ENCODE results near the gene CALHM2. TPM values are rescaled to one million over a fixed set of nuclear protein-coding genes. Genes with fewer than 3 reads are reported as not detected.

CALHM2 gene
- total RNA-seq, 1 donor from 2014 or later: 0.44 TPM

- H3K4me1 Mint-ChIP-seq (ENCODE audit: low read depth, unreplicated experiment): peaks cover 3% of the 10 kb centered on the region
- no peaks in the 10 kb centered on the region for H3K36me3 Mint-ChIP-seq (ENCODE audit: unreplicated experiment)
- no peak overlapping the region for H3K4me3 Mint-ChIP-seq (ENCODE audit: unreplicated experiment)
- peaks cover 8% of the 10 kb centered on the region for H3K27me3 Mint-ChIP-seq (ENCODE audit: unreplicated experiment)
- TF ChIP-seq, protein P1, sequence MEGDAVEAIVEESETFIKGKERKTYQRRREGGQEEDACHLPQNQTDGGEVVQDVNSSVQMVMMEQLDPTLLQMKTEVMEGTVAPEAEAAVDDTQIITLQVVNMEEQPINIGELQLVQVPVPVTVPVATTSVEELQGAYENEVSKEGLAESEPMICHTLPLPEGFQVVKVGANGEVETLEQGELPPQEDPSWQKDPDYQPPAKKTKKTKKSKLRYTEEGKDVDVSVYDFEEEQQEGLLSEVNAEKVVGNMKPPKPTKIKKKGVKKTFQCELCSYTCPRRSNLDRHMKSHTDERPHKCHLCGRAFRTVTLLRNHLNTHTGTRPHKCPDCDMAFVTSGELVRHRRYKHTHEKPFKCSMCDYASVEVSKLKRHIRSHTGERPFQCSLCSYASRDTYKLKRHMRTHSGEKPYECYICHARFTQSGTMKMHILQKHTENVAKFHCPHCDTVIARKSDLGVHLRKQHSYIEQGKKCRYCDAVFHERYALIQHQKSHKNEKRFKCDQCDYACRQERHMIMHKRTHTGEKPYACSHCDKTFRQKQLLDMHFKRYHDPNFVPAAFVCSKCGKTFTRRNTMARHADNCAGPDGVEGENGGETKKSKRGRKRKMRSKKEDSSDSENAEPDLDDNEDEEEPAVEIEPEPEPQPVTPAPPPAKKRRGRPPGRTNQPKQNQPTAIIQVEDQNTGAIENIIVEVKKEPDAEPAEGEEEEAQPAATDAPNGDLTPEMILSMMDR (IDR thresholded peaks at IDR 0.05; ENCODE audit: partially characterized antibody, unreplicated experiment): no peak
- no peak overlapping the region for H3K27ac Mint-ChIP-seq (ENCODE audit: unreplicated experiment)
- H3K9me3 Mint-ChIP-seq (ENCODE audit: unreplicated experiment): peaks cover 1% of the 10 kb centered on the region
- DNase-seq: no peak
Observed at GRCh38 chr10:103459615-103460014, 7.4 kb upstream of the CALHM2 start.

DNA sequence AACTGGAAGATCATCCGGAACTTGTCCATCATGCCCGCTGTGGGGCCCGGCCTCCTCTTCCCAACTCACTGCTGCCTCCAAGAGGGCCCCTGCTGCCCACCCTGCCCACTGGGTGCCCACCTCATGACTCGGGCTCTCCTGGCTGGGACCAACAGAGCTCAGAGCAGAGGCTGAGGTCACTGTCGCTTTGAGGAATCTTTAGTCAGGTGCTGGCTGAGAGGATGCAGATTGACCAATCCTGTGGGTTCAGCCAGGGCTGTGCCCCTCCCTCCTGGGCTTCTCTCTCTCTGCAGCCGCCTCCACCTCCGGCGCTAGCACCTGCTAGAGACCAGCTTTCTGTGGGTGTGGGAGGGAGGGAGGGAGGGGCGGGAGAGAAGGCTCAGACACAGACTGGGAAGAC lies 6.5 kb upstream of the CALHM2 start, which contains the start of gene CALHM1:
TSS of gene CALHM1 (minus strand) at position 181 of the 400 bp plus-strand sequence. CDS start at position 32, 149 bp downstream.
- Mint-ChIP-seq H3K27ac (ENCODE audit: unreplicated experiment) (no peak within 1 kb of the TSS), H3K36me3 (ENCODE audit: unreplicated experiment) (no peaks in the 10 kb centered on the region), H3K9me3 (ENCODE audit: unreplicated experiment) (peaks cover 1% of the 10 kb centered on the region), H3K4me3 (ENCODE audit: unreplicated experiment) (no peak within 1 kb of the TSS), H3K27me3 (ENCODE audit: unreplicated experiment) (peaks cover 6% of the 10 kb centered on the region), H3K4me1 (ENCODE audit: low read depth, unreplicated experiment) (peaks cover 3% of the 10 kb centered on the region)
- TF ChIP-seq, protein P1 (IDR thresholded peaks at IDR 0.05; ENCODE audit: partially characterized antibody, unreplicated experiment): no peak
- no peak for DNase-seq

DNA sequence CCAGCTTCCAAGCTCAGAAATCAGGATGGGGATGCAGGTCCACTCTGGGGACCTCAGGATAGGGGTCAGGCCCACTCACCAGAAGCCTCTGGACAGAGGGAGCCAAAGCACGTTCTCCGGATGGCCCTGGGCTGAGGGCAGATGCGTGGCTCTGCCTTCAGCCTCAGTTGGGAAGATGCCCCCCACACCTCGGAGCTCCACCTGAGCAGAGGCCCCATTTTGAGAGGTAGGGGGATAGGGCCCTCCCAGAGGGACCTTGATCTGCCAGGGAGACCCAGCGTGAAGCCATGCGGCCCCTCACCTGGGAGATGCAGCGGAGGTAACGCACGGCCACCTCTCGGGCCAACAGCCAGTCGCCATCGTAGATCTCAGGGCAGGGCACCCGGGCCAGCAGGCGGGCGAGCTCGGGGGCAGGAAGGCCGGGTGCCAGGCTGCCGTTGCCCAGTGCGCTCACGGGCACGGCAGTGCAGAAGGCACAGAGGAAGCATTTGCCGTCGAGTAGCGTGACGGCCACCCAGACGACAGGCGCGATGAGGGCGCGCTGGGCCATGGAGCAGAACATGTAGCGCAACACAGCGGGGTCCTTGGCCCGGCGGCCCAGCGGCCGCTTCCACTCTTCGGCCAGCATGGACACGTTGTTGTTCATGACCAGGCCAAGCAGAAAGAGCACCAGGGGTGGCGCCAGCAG lies 5.9 kb upstream of the CALHM2 start:
- DNase-seq: no peak
- H3K9me3 Mint-ChIP-seq (ENCODE audit: unreplicated experiment): peaks cover 1% of the 10 kb centered on the region
- peaks cover 3% of the 10 kb centered on the region for H3K4me1 Mint-ChIP-seq (ENCODE audit: low read depth, unreplicated experiment)
- peaks cover 6% of the 10 kb centered on the region for H3K27me3 Mint-ChIP-seq (ENCODE audit: unreplicated experiment)
- H3K4me3 Mint-ChIP-seq (ENCODE audit: unreplicated experiment): no peak overlapping the region
- H3K36me3 Mint-ChIP-seq (ENCODE audit: unreplicated experiment): peaks cover under 1% of the 10 kb centered on the region
- H3K27ac Mint-ChIP-seq (ENCODE audit: unreplicated experiment): no peak overlapping the region
- TF ChIP-seq, protein P1 (IDR thresholded peaks at IDR 0.05; ENCODE audit: partially characterized antibody, unreplicated experiment): no peak

DNA sequence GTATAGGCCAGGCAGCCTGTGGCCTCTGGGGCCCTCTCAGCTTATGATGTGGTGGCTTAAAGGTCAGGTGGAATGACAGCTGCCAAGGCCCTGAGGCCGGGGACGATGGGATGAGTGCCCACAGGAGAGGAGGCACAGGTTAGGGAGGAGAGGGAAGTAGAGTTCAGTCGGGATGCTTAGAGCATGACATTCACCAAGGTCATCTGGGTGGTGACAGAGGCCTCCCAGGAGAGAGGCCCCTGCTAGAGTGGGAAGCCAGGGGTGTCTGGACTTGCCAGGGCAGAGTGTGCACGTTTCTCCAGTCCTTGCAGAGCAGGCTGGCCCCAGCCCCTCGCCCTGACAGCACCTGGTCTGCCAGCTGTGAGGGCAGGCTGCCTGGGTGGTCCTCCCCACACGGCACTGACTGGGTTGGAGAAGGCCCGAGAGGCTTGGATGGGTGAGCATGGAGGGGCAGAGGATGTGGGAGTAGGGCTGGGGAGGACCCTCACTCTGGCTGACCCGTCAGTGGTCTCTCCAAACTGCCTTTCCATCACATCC lies 5.1 kb upstream of the CALHM2 start:
- H3K4me1 Mint-ChIP-seq (ENCODE audit: low read depth, unreplicated experiment): peaks cover 6% of the 10 kb centered on the region
- TF ChIP-seq, protein P1 (IDR thresholded peaks at IDR 0.05; ENCODE audit: partially characterized antibody, unreplicated experiment): no peak
- peaks cover 3% of the 10 kb centered on the region for H3K36me3 Mint-ChIP-seq (ENCODE audit: unreplicated experiment)
- H3K27ac Mint-ChIP-seq (ENCODE audit: unreplicated experiment): no peak overlapping the region
- no peak overlapping the region for H3K4me3 Mint-ChIP-seq (ENCODE audit: unreplicated experiment)
- H3K9me3 Mint-ChIP-seq (ENCODE audit: unreplicated experiment): peaks cover 1% of the 10 kb centered on the region
- peaks cover 6% of the 10 kb centered on the region for H3K27me3 Mint-ChIP-seq (ENCODE audit: unreplicated experiment)
- DNase-seq: no peak

GRCh38 chr10:103456074-103456660 lies 4.0 kb upstream of the CALHM2 start:
- peaks cover 6% of the 10 kb centered on the region for H3K27me3 Mint-ChIP-seq (ENCODE audit: unreplicated experiment)

More at GRCh38 chr10:103456074-103456660, 4.0 kb upstream of the CALHM2 start:
- Mint-ChIP-seq H3K27ac (ENCODE audit: unreplicated experiment) (no peak overlapping the region), H3K36me3 (ENCODE audit: unreplicated experiment) (peaks cover 3% of the 10 kb centered on the region), H3K9me3 (ENCODE audit: unreplicated experiment) (peaks cover 1% of the 10 kb centered on the region), H3K4me3 (ENCODE audit: unreplicated experiment) (no peak overlapping the region), H3K4me1 (ENCODE audit: low read depth, unreplicated experiment) (peaks cover 6% of the 10 kb centered on the region)
- TF ChIP-seq, protein P1 (IDR thresholded peaks at IDR 0.05; ENCODE audit: partially characterized antibody, unreplicated experiment): no peak
- DNase-seq: no peak

Data from glutamatergic neuron (in vitro differentiated cells).